Caco-2 (cell line): ENCODE results near the gene PHEX. TPM values are rescaled to one million over a fixed set of nuclear protein-coding genes. Genes with fewer than 3 reads are reported as not detected.

Source experiments
- Bru-seq: library from RNA; stranded (reverse); fragments of 400-500 nt; gene quantifications from one replicate; lab custom pipeline; 2021; lab: Mats Ljungman, UMichigan
- BruChase-seq, 2 experiments: library from RNA; stranded (reverse); fragments of 400-500 nt; gene quantifications; one replicate each; lab custom pipeline; 2021; lab: Mats Ljungman, UMichigan
- BruUV-seq: library from RNA; stranded (reverse); fragments of 400-500 nt; replicated peaks from 2 replicates; lab custom pipeline; 2021; lab: Mats Ljungman, UMichigan
- CTCF ChIA-PET: fragments of 300-600 bp; sonication (Branson Sonifier 250); formaldehyde crosslinking; loops from one replicate; lab custom pipeline; 2022; ENCODE audit warnings: antibody characterized with exemption; lab: Charles Lee
- POLR2A ChIA-PET: fragments of 300-600 bp; sonication (Branson Sonifier 250); formaldehyde crosslinking; loops from one replicate; lab custom pipeline; 2022; ENCODE audit warnings: antibody characterized with exemption; lab: Charles Lee
- DNase-seq, 2 experiments: peaks; one replicate each; pipeline versions ENCODE4 v3.0.0 to v3.0.0-alpha.2; 2020 to 2022
- H3K27me3 ChIP-seq: replicated peaks from 2 replicates; pipeline ENCODE4 v1.6.0; 2011; ENCODE audit warnings: low read length; ENCODE audit not compliant: control insufficient read depth, insufficient read depth
- H3K36me3 ChIP-seq: 2 replicates; pipeline ENCODE4 v1.5.1; 2011; ENCODE audit warnings: low read length; ENCODE audit not compliant: control insufficient read depth, insufficient read depth
- H3K4me1 ChIP-seq: fragments of 250-450 bp; sonication (Bioruptor Pico); 2 replicates; pipeline ENCODE4 v1.5.1; 2020; ENCODE audit warnings: mild to moderate bottlenecking
- H3K4me3 ChIP-seq: 2 replicates; pipeline ENCODE4 v1.5.1; 2011; ENCODE audit warnings: low read depth, mild to moderate bottlenecking, control low read depth, low read length
- H3K9me3 ChIP-seq: fragments of 250-450 bp; sonication (Bioruptor Pico); 2 replicates; pipeline ENCODE4 v1.5.1; 2020; ENCODE audit warnings: mild to moderate bottlenecking, moderate library complexity
- H3K27ac Mint-ChIP-seq: one replicate; pipeline ENCODE4 v1.8.0; 2022; ENCODE audit warnings: mixed read lengths; ENCODE audit not compliant: unreplicated experiment
- H3K27me3 Mint-ChIP-seq: one replicate; pipeline ENCODE4 v1.8.0; 2022; ENCODE audit warnings: mixed read lengths; ENCODE audit not compliant: insufficient read depth, unreplicated experiment
- H3K36me3 Mint-ChIP-seq: one replicate; pipeline ENCODE4 v1.8.0; 2022; ENCODE audit warnings: mild to moderate bottlenecking, mixed read lengths; ENCODE audit not compliant: insufficient read depth, unreplicated experiment
- H3K4me1 Mint-ChIP-seq: one replicate; pipeline ENCODE4 v1.8.0; 2022; ENCODE audit warnings: low read depth, mixed read lengths; ENCODE audit not compliant: unreplicated experiment
- H3K4me3 Mint-ChIP-seq: one replicate; pipeline ENCODE4 v1.8.0; 2022; ENCODE audit warnings: mild to moderate bottlenecking, moderate library complexity, mixed read lengths; ENCODE audit not compliant: unreplicated experiment
- H3K9me3 Mint-ChIP-seq: one replicate; pipeline ENCODE4 v1.8.0; 2022; ENCODE audit warnings: mixed read lengths; ENCODE audit not compliant: unreplicated experiment
- CTCF ChIP-seq, 2 experiments: fragments of 200-600 bp in 1 of 2; IDR thresholded peaks; 1 replicate in 1 of 2; 2 replicates in 1 of 2; pipeline versions ENCODE4 v1.5.1 to v1.8.0; 2011 to 2022; ENCODE audit warnings: antibody characterized with exemption in 1 of 2, control low read depth in 1 of 2, inconsistent platforms in 1 of 2, low read depth in 1 of 2, low read length in 1 of 2, mild to moderate bottlenecking in 1 of 2, moderate library complexity in 1 of 2; ENCODE audit not compliant: insufficient read depth in 1 of 2, severe bottlenecking in 1 of 2, unreplicated experiment in 1 of 2
- intact Hi-C: fragments of 100-400 bp; cut with micrococcal nuclease; formaldehyde crosslinking; loops from one replicate; pipeline ENCODE4 v1.10.0; 2022; ENCODE audit not compliant: unreplicated experiment
- long read RNA-seq: library from polyadenylated mRNA; stranded (forward); transcript quantifications from one replicate; pipeline ENCODE4 v2.0.0, GENCODE V29; 2022
- total RNA-seq: library from RNA; stranded (reverse); gene quantifications from 2 replicates; pipeline ENCODE4 v1.2.3, GENCODE V29; 2022

PHEX gene
- total RNA-seq (0.67 and 0.75 TPM in 2 replicates), Bru-seq, nascent RNA (percentile 35 among the genes with signal in this experiment), BruChase-seq, experiment 1, labeled RNA remaining after a 2-hour chase (percentile 38 among the genes with signal in this experiment), BruChase-seq, experiment 2, labeled RNA remaining after a 6-hour chase (percentile 30 among the genes with signal in this experiment)
- long read RNA-seq, partial matches to known transcripts = 1 of 2 reads
- long read RNA-seq, other reads (novel, unspliced or antisense) = 1 of 2 reads

GRCh38 chrX:22032084-22032483 is at the start of gene PHEX:
TSS of gene PHEX (plus strand) at chrX:22032325. CDS start at chrX:22033006, 681 bp downstream.
- DNase-seq = no peak
- no peaks in the 10 kb centered on the region for H3K27me3 Mint-ChIP-seq
- no peaks in the 10 kb centered on the region for H3K9me3 ChIP-seq
- CTCF ChIA-PET = no interaction called here
- no peak within 1 kb of the TSS for H3K4me3 ChIP-seq
- H3K9me3 Mint-ChIP-seq = no peaks in the 10 kb centered on the region
- H3K36me3 Mint-ChIP-seq = no peaks in the 10 kb centered on the region
- no peaks in the 10 kb centered on the region for H3K4me1 Mint-ChIP-seq
- no peaks in the 10 kb centered on the region for H3K4me1 ChIP-seq
- POLR2A ChIA-PET = no interaction called here
- no peak for TF ChIP-seq CTCF (IDR thresholded peaks at IDR 0.05; ENCODE audit: insufficient read depth in 1 of 2, low read depth in 1 of 2, low read length in 1 of 2, severe bottlenecking in 1 of 2, unreplicated experiment in 1 of 2)
- H3K36me3 ChIP-seq = no peaks in the 10 kb centered on the region
- H3K27me3 ChIP-seq = no peaks in the 10 kb centered on the region
- intact Hi-C loops = no loop called here
- BruUV-seq = no TSS peak
- H3K27ac Mint-ChIP-seq = no peak within 1 kb of the TSS
- no peak within 1 kb of the TSS for H3K4me3 Mint-ChIP-seq

- intact Hi-C loops = loop anchor here (1.0 to 10.0 kb wide), 5 partner anchors 89 to 762 kb away; no protein-coding TSS in a partner anchor
Measured at GRCh38 chrX:21985332-21985777, 46.8 kb upstream of the PHEX start.

GRCh38 chrX:21986596-21986995 is 45.5 kb upstream of the PHEX start:
- no peak for TF ChIP-seq CTCF (IDR thresholded peaks at IDR 0.05; ENCODE audit: insufficient read depth in 1 of 2, low read depth in 1 of 2, low read length in 1 of 2, severe bottlenecking in 1 of 2, unreplicated experiment in 1 of 2)
- ChIA-PET POLR2A (no interaction called here), CTCF (no interaction called here)
- intact Hi-C loops = loop anchor here (5.0 to 10.0 kb wide), 2 partner anchors 88 to 761 kb away; no protein-coding TSS in a partner anchor
- no peak overlapping the region for H3K4me3 Mint-ChIP-seq
- DNase-seq = no peak
- Histone ChIP-seq H3K4me1 (0 out of 2 replicates have a peak, but pooled peaks cover 6% of the 10 kb centered on the region), H3K9me3 (no peaks in the 10 kb centered on the region), H3K36me3 (no peaks in the 10 kb centered on the region), H3K27me3 (no peaks in the 10 kb centered on the region), H3K4me3 (no peak overlapping the region)
- H3K9me3 Mint-ChIP-seq = no peaks in the 10 kb centered on the region
- no peak overlapping the region for H3K27ac Mint-ChIP-seq
- peaks cover 69% of the 10 kb centered on the region for H3K36me3 Mint-ChIP-seq
- no TSS peak for BruUV-seq
- no peaks in the 10 kb centered on the region for H3K4me1 Mint-ChIP-seq
- H3K27me3 Mint-ChIP-seq = no peaks in the 10 kb centered on the region

More at GRCh38 chrX:21985332-21985777, 46.8 kb upstream of the PHEX start:
- H3K9me3 Mint-ChIP-seq = no peaks in the 10 kb centered on the region
- no peaks in the 10 kb centered on the region for H3K4me1 Mint-ChIP-seq
- DNase-seq = peak; percentile 62 to 64
- no peak overlapping the region for H3K27ac Mint-ChIP-seq
- peak; percentile 64 to 77 for TF ChIP-seq CTCF (IDR thresholded peaks at IDR 0.05; ENCODE audit: insufficient read depth in 1 of 2, low read depth in 1 of 2, low read length in 1 of 2, severe bottlenecking in 1 of 2, unreplicated experiment in 1 of 2)
- POLR2A ChIA-PET = no interaction called here
- BruUV-seq = no TSS peak
- H3K27me3 Mint-ChIP-seq = no peaks in the 10 kb centered on the region
- Histone ChIP-seq H3K4me3 (no peak overlapping the region), H3K36me3 (no peaks in the 10 kb centered on the region), H3K27me3 (no peaks in the 10 kb centered on the region), H3K4me1 (0 out of 2 replicates have a peak, but pooled peaks cover 6% of the 10 kb centered on the region), H3K9me3 (no peaks in the 10 kb centered on the region)
- CTCF ChIA-PET = interaction anchor here (0.5 to 1.6 kb wide), 14 partner anchors 10 to 763 kb away, joined by 3 to 24 read pairs (median 4); no protein-coding TSS in a partner anchor
- peaks cover 58% of the 10 kb centered on the region for H3K36me3 Mint-ChIP-seq
- H3K4me3 Mint-ChIP-seq = no peak overlapping the region
